K562 (cell line): Measurements from ENCODE around the gene ZKSCAN5. TPM values are rescaled to one million over a fixed set of nuclear protein-coding genes. Genes with fewer than 3 reads are reported as not detected.
A peak's percentile ranks its signal among the peaks of the same experiment; 100 is the strongest.

Experiments used
- BRD4 ChIP-seq: fragments of 200-600 bp; sonication (generic); IDR thresholded peaks from 2 replicates; pipeline ENCODE4 v1.6.1; 2017; ENCODE audit warnings: inconsistent platforms
- BRF2 ChIP-seq: IDR thresholded peaks from 3 replicates; pipeline ENCODE4 v1.6.1; 2011; ENCODE audit warnings: borderline replicate concordance, mild to moderate bottlenecking; ENCODE audit not compliant: insufficient read length, insufficient read depth
- E4F1 ChIP-seq: fragments of 250-450 bp; sonication (Bioruptor Pico); IDR thresholded peaks from 2 replicates; pipeline ENCODE4 v1.5.0; 2021; ENCODE audit warnings: mild to moderate bottlenecking, borderline replicate concordance
- GTF2F1 ChIP-seq: IDR thresholded peaks from 2 replicates; pipeline ENCODE4 v1.6.1; 2011; ENCODE audit warnings: low read depth, low read length, improper control_type of control experiment
- HDAC3 ChIP-seq: fragments of 450-650 bp; IDR thresholded peaks from 2 replicates; pipeline ENCODE4 v1.6.1; 2018; ENCODE audit warnings: borderline replicate concordance, mild to moderate bottlenecking, moderate library complexity; ENCODE audit not compliant: partially characterized antibody
- HDAC6 ChIP-seq: IDR thresholded peaks from 2 replicates; pipeline ENCODE4 v1.6.1; 2012; ENCODE audit warnings: low read depth, mild to moderate bottlenecking, control low read depth, inconsistent platforms, low read length, moderate library complexity
- JUN ChIP-seq, 2 experiments: sonication (generic) in 1 of 2; formaldehyde crosslinking in 1 of 2; IDR thresholded peaks; 2 replicates each; pipeline versions ENCODE4 v1.6.1 to v1.8.0; 2012 to 2022; ENCODE audit warnings: borderline replicate concordance in 2 of 2, mild to moderate bottlenecking in 2 of 2, improper control_type of control experiment in 1 of 2, low read depth in 1 of 2, low read length in 1 of 2, missing genetic modification reagents in 1 of 2
- MTA3 ChIP-seq: fragments of 450-650 bp; formaldehyde crosslinking; IDR thresholded peaks from 2 replicates; pipeline ENCODE4 v1.6.1; 2017; ENCODE audit warnings: mild to moderate bottlenecking, borderline replicate concordance
- PHB ChIP-seq: fragments of 250-450 bp; sonication (Bioruptor Pico); IDR thresholded peaks from 2 replicates; pipeline ENCODE4 v1.5.0; 2021
- PTBP1 ChIP-seq: fragments of 200-400 bp; formaldehyde crosslinking; IDR thresholded peaks from 2 replicates; pipeline ENCODE4 v1.6.1; 2017; ENCODE audit warnings: low read depth, low read length
- SAFB ChIP-seq: fragments of 200-400 bp; formaldehyde crosslinking; IDR thresholded peaks from 2 replicates; pipeline ENCODE4 v1.6.1; 2017; ENCODE audit warnings: low read depth, low read length, borderline replicate concordance
- SMARCA4 ChIP-seq: fragments of 450-650 bp; IDR thresholded peaks from 2 replicates; pipeline ENCODE4 v1.6.1; 2016
- WHSC1 ChIP-seq: IDR thresholded peaks from one replicate; pipeline ENCODE4 v1.6.1; 2012; ENCODE audit warnings: low read length, control low read depth, inconsistent platforms
- ZBTB8A ChIP-seq: fragments of 450-650 bp; IDR thresholded peaks from 2 replicates; pipeline ENCODE4 v1.6.1; 2018; ENCODE audit warnings: mild to moderate bottlenecking, moderate library complexity; ENCODE audit not compliant: partially characterized antibody
- ZKSCAN1 ChIP-seq: fragments of 150-350 bp; IDR thresholded peaks from 2 replicates; pipeline ENCODE4 v1.6.1; 2016; ENCODE audit warnings: low read depth, low read length
- ZNF224 ChIP-seq: sonication (generic); formaldehyde crosslinking; IDR thresholded peaks from 2 replicates; pipeline ENCODE4 v1.8.0; 2022; ENCODE audit warnings: mild to moderate bottlenecking, missing genetic modification reagents
- ZNF589 ChIP-seq: fragments of 200-800 bp; sonication (Bioruptor generic); IDR thresholded peaks from 2 replicates; pipeline ENCODE4 v1.6.1; 2016; ENCODE audit warnings: low read depth, missing genetic modification characterization, missing compliant biosample characterization
- polyA plus RNA-seq, 8 experiments: library from polyadenylated mRNA; depleted of rRNA in 4 of 8; stranded (reverse) in 5 of 8; unstranded in 3 of 8; fragments of >200 nt; fragmentation: Nextera tagmentation in 2 of 8; fragmentation: Illumina TruSeq in 1 of 8; extraction: Ambion mirVana in 2 of 8; extraction: Trizol in 1 of 8; gene quantifications; 2 replicates each; pipeline versions ENCODE4 v1.2.1 to v1.2.3, GENCODE V29; 2011 to 2014; ENCODE audit warnings: inconsistent platforms in 1 of 8, missing spikeins in 1 of 8
- total RNA-seq, 7 experiments: library from RNA; depleted of rRNA in 6 of 7; stranded (reverse); fragments of >200 nt in 6 of 7; fragmentation: Illumina TruSeq in 2 of 7; extraction: Trizol in 2 of 7; gene quantifications; 2 replicates each; pipeline versions ENCODE4 v1.2.1 to v1.2.3, GENCODE V29; 2011 to 2021; ENCODE audit warnings: low replicate concordance in 1 of 7
- TF ChIP-seq, protein P1 (sequence below): sonication (generic); formaldehyde crosslinking; IDR thresholded peaks from 2 replicates; pipeline ENCODE4 v1.8.0; 2022; ENCODE audit warnings: mild to moderate bottlenecking, missing genetic modification reagents

Gene ZKSCAN5
- total and polyA plus RNA-seq, 9 of the 15 experiments (the other 6 are each of a cell fraction or from before 2014, with no cell fraction given) = 4.2 to 19.0 (median 15.0) TPM

DNA sequence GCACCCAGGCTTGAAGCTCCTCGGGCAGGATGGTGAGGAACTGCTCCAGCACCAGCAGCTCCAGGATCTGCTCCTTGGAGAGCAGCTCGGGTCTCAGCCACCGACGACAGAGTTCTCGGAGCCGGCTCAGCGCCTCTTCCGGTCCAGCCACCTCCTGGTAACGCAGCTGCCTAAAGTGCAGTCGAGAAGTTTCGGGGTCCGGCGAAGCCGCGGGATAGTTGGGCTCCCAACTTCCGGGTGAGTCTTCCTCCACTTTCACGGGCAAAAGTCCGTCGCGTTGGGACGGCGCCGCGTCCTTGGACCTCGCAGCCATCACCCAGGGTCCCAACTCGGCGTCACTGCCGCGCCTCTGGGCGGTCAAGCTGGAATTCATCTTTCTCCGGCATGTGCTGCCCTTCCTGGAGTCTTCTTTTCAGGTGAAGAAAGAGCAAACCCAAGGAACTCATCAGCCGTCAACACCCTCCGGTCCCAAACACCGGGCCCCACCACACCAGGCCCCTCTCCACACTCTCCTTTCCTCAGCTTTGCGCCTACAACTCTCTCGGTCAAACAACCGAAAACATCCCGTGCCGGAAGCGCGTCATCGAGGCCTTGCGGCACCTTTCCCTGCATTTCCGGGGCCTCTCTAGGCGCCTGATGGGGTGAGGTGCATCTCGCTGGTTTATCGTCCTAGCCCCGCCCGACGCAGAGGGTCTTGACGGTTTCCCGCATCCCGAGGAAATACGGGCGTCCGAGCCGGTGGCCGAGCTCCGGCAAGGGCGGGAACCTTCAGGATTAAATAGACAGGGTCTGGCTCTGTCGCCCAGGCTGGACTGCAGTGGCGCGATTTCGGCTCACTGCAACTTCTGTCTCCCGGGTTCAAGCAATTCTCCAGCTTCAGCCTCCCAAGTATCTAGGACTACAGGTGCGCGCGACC is 4.5 kb upstream of the ZKSCAN5 start, which contains the start of gene ZNF394 (continued):
- TF ChIP-seq PTBP1 (no peak), SAFB (no peak), GTF2F1 (no peak), MTA3 (peak; percentile 90), SMARCA4 (0 out of 2 replicates have a peak, but pooled peaks have one; percentile 33), BRF2 (no peak), WHSC1 (no peak), PHB (CRISPR knock-in tag) (0 out of 2 replicates have a peak, but pooled peaks have one; percentile 23), ZKSCAN1 (no peak), JUN (IDR thresholded peaks at IDR 0.05; ENCODE audit: borderline replicate concordance, low read depth, low read length) (peak; percentile 66), JUN (CRISPR knock-in tag; IDR thresholded peaks at IDR 0.05; ENCODE audit: borderline replicate concordance) (no peak), ZBTB8A (no peak), ZNF589 (CRISPR knock-in tag) (no peak), HDAC6 (no peak), ZNF224 (no peak), BRD4 (0 out of 2 replicates have a peak, but pooled peaks have one; percentile 89), HDAC3 (no peak), E4F1 (CRISPR knock-in tag) (peak; percentile 35; the same call in 1 of the 2 replicates)
- TF ChIP-seq, protein P1, sequence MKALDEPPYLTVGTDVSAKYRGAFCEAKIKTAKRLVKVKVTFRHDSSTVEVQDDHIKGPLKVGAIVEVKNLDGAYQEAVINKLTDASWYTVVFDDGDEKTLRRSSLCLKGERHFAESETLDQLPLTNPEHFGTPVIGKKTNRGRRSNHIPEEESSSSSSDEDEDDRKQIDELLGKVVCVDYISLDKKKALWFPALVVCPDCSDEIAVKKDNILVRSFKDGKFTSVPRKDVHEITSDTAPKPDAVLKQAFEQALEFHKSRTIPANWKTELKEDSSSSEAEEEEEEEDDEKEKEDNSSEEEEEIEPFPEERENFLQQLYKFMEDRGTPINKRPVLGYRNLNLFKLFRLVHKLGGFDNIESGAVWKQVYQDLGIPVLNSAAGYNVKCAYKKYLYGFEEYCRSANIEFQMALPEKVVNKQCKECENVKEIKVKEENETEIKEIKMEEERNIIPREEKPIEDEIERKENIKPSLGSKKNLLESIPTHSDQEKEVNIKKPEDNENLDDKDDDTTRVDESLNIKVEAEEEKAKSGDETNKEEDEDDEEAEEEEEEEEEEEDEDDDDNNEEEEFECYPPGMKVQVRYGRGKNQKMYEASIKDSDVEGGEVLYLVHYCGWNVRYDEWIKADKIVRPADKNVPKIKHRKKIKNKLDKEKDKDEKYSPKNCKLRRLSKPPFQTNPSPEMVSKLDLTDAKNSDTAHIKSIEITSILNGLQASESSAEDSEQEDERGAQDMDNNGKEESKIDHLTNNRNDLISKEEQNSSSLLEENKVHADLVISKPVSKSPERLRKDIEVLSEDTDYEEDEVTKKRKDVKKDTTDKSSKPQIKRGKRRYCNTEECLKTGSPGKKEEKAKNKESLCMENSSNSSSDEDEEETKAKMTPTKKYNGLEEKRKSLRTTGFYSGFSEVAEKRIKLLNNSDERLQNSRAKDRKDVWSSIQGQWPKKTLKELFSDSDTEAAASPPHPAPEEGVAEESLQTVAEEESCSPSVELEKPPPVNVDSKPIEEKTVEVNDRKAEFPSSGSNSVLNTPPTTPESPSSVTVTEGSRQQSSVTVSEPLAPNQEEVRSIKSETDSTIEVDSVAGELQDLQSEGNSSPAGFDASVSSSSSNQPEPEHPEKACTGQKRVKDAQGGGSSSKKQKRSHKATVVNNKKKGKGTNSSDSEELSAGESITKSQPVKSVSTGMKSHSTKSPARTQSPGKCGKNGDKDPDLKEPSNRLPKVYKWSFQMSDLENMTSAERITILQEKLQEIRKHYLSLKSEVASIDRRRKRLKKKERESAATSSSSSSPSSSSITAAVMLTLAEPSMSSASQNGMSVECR (CRISPR knock-in tag) = no peak; the same call in 1 of the 2 replicates
